Measurements from ENCODE around the gene LRRC32. TPM values are rescaled to one million over a fixed set of nuclear protein-coding genes. Genes with fewer than 3 reads are reported as not detected.

Gene LRRC32
- total RNA-seq, 1 donor from 2014 or later = 111 TPM

GRCh38 chr11:76635991-76636738, 34.4 kb downstream of the LRRC32 start:
- Histone ChIP-seq H3K27me3 (no peaks in the 10 kb centered on the region), H3K36me3 (no peaks in the 10 kb centered on the region), H3K4me1 (peaks cover 28% of the 10 kb centered on the region), H3K27ac (peak overlapping the region; percentile 45), H3K9me3 (no peaks in the 10 kb centered on the region), H3K4me3 (no peak overlapping the region)
- TF ChIP-seq CTCF (IDR thresholded peaks at IDR 0.05) = no peak
- DNase-seq = no peak
- intact Hi-C loops (cut with DNase I) = no loop called here
- ATAC-seq = no peak

GRCh38 chr11:76634886-76635285, 35.7 kb downstream of the LRRC32 start:
- peak; percentile 47 for DNase-seq
- no peak for TF ChIP-seq CTCF (IDR thresholded peaks at IDR 0.05)
- no peak for ATAC-seq
- Histone ChIP-seq H3K36me3 (no peaks in the 10 kb centered on the region), H3K9me3 (no peaks in the 10 kb centered on the region), H3K27ac (no peak overlapping the region), H3K4me3 (no peak overlapping the region), H3K4me1 (peaks cover 39% of the 10 kb centered on the region), H3K27me3 (no peaks in the 10 kb centered on the region)
- intact Hi-C loops (cut with DNase I) = no loop called here

GRCh38 chr11:76632492-76632891, 38.1 kb downstream of the LRRC32 start:
- Histone ChIP-seq H3K4me3 (no peak overlapping the region), H3K27ac (no peak overlapping the region), H3K36me3 (no peaks in the 10 kb centered on the region), H3K27me3 (no peaks in the 10 kb centered on the region), H3K9me3 (no peaks in the 10 kb centered on the region), H3K4me1 (peaks cover 42% of the 10 kb centered on the region)
- no peak for DNase-seq
- TF ChIP-seq CTCF (IDR thresholded peaks at IDR 0.05) = no peak
- intact Hi-C loops (cut with DNase I) = no loop called here
- ATAC-seq = no peak

GRCh38 chr11:76631566-76632308, 38.8 kb downstream of the LRRC32 start:
- H3K27ac ChIP-seq = peak overlapping the region; percentile 4
- no peak for TF ChIP-seq CTCF (IDR thresholded peaks at IDR 0.05)

GRCh38 chr11:76630600-76631281, 39.8 kb downstream of the LRRC32 start:
- Histone ChIP-seq H3K36me3 (no peaks in the 10 kb centered on the region), H3K4me1 (peaks cover 36% of the 10 kb centered on the region), H3K9me3 (no peaks in the 10 kb centered on the region), H3K27ac (peak overlapping the region; percentile 87), H3K27me3 (no peaks in the 10 kb centered on the region), H3K4me3 (no peak overlapping the region)
- ATAC-seq (no peak), DNase-seq (no peak)
- TF ChIP-seq CTCF (IDR thresholded peaks at IDR 0.05) = no peak
- intact Hi-C loops (cut with DNase I) = no loop called here

More at GRCh38 chr11:76631566-76632308, 38.8 kb downstream of the LRRC32 start:
- peaks cover 44% of the 10 kb centered on the region for H3K4me1 ChIP-seq
- H3K36me3 ChIP-seq = no peaks in the 10 kb centered on the region
- no peaks in the 10 kb centered on the region for H3K9me3 ChIP-seq
- no peak overlapping the region for H3K4me3 ChIP-seq
- intact Hi-C loops (cut with DNase I) = no loop called here
- H3K27me3 ChIP-seq = no peaks in the 10 kb centered on the region
- DNase-seq (no peak), ATAC-seq (no peak)

Data from upper lobe of right lung (tissue), 1 donor.